ENCODE results near the gene OR6B2.

DNA sequence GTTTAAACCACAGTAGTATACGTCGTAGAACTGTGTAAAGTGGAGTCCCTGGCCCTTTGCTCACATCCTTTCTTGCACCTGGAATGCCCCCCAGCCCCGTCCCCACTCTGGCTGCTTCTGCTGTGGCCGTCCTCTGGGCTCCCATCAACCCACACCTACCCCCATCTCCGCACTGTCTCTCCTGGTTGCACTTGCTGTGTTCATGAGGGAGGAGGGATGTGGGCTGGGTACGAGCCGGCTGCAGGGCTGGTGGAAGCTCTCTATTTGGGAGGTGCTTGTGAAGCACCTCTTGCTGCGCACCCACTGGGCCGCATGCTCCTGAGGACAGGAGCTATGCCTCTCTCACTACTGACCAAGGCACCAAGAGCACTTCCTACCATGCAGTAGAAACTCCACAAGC, 18.0 kb upstream of the OR6B2 start:
- TF ChIP-seq POLR2AphosphoS5 (IDR thresholded peaks at IDR 0.05) (no peak), POLR2A (IDR thresholded peaks at IDR 0.05) (no peak)

All from spleen (tissue), 3 donors.